ENCODE data around the gene SLX1A. TPM values are rescaled to one million over a fixed set of nuclear protein-coding genes. Genes with fewer than 3 reads are reported as not detected.
A peak's percentile ranks its signal among the peaks of the same experiment; 100 is the strongest.

SLX1A gene
- total RNA-seq, 6 donors from 2014 or later, result 38.6 to 127 (median 63.6) TPM

GRCh38 chr16:30184891-30185682 is 8.6 kb upstream of the SLX1A start:
- Histone ChIP-seq H3K9me3 (no peaks in the 10 kb centered on the region), H3K36me3 (peaks cover 0 to 16% (median 5%) of the 10 kb centered on the region in 4 donors), H3K27me3 (no peaks in the 10 kb centered on the region), H3K27ac (peak overlapping the region; percentile 76 to 91 (median 88)), H3K4me3 (peak overlapping the region in 3 of 4 donors; percentile 63 to 78 (median 66)), H3K4me1 (peaks cover 5 to 47% (median 25%) of the 10 kb centered on the region in 4 donors)
- ATAC-seq (ENCODE audit: low FRiP score in 2 of 2) (peak; percentile 0), DNase-seq (peak; percentile 29 to 47)
- TF ChIP-seq EP300 (IDR thresholded peaks at IDR 0.05) (no peak), CTCF (IDR thresholded peaks at IDR 0.05) (no peak), POLR2AphosphoS5 (IDR thresholded peaks at IDR 0.05) (no peak), POLR2A (IDR thresholded peaks at IDR 0.05) (no peak)
- WGBS, 2 donors, result 65 to 80% methylated on average over 13 of the region's 13 CpGs

- TF ChIP-seq CTCF (IDR thresholded peaks at IDR 0.05) (no peak), POLR2AphosphoS5 (IDR thresholded peaks at IDR 0.05) (peak; percentile 19 to 40)
- Histone ChIP-seq H3K27ac (peak overlapping the region; percentile 76 to 91 (median 88)), H3K27me3 (no peaks in the 10 kb centered on the region), H3K4me1 (peaks cover 5 to 47% (median 25%) of the 10 kb centered on the region in 4 donors), H3K36me3 (peaks cover 0 to 16% (median 5%) of the 10 kb centered on the region in 4 donors), H3K9me3 (no peaks in the 10 kb centered on the region), H3K4me3 (peak overlapping the region in 3 of 4 donors; percentile 63 to 78 (median 66))
- WGBS, 2 donors, result 54 to 62% methylated on average over 10 to 15 of the region's 15 CpGs
- ATAC-seq (ENCODE audit: low FRiP score in 2 of 2) (peak; percentile 50 to 61), DNase-seq (peak; percentile 86 to 87)
Measured at GRCh38 chr16:30185683-30186421, 7.8 kb upstream of the SLX1A start.

GRCh38 chr16:30186444-30186781 is 7.3 kb upstream of the SLX1A start:
- Histone ChIP-seq H3K27ac (peak overlapping the region; percentile 76 to 91 (median 88)), H3K4me1 (peaks cover 5 to 47% (median 25%) of the 10 kb centered on the region in 4 donors)

More at GRCh38 chr16:30186444-30186781, 7.3 kb upstream of the SLX1A start:
- Histone ChIP-seq H3K4me3 (peak overlapping the region in 3 of 4 donors; percentile 63 to 78 (median 66)), H3K36me3 (peaks cover 0 to 16% (median 5%) of the 10 kb centered on the region in 4 donors), H3K27me3 (no peaks in the 10 kb centered on the region), H3K9me3 (no peaks in the 10 kb centered on the region)
- WGBS, 2 donors, result 72 to 100% methylated on average over 2 to 7 of the region's 9 CpGs
- TF ChIP-seq POLR2A (IDR thresholded peaks at IDR 0.05), result no peak
- TF ChIP-seq POLR2AphosphoS5 (IDR thresholded peaks at IDR 0.05), result no peak
- no peak for TF ChIP-seq EP300 (IDR thresholded peaks at IDR 0.05)
- TF ChIP-seq CTCF (IDR thresholded peaks at IDR 0.05), result no peak
- ATAC-seq (ENCODE audit: low FRiP score in 2 of 2) (no peak), DNase-seq (peak in 1 of 2 donors; percentile 23)

Measured in upper lobe of left lung (tissue), 6 donors.